ENCODE data around the gene SLC14A1.

GRCh38 chr18:45753286-45753685 is 29.3 kb downstream of the SLC14A1 start:
- TF ChIP-seq CTCF (IDR thresholded peaks at IDR 0.05): no peak
- TF ChIP-seq POLR2A (IDR thresholded peaks at IDR 0.05): no peak
